Liver (tissue), 3 donors: Measurements from ENCODE around the gene NUB1.

Experiments
- ATF3 ChIP-seq: IDR thresholded peaks from 2 replicates; pipeline ENCODE4 v1.6.1; 2016; ENCODE audit warnings: antibody characterized with exemption
- CTCF ChIP-seq: fragments of 150-350 bp; IDR thresholded peaks from 2 replicates; pipeline ENCODE4 v1.5.1; 2017; ENCODE audit warnings: improper control_type of control experiment, low read depth, low read length; ENCODE audit not compliant: missing input control
- EGR1 ChIP-seq, 2 donors: IDR thresholded peaks; 2 replicates each; pipeline ENCODE4 v1.6.1; 2016 to 2018; ENCODE audit warnings: antibody characterized with exemption in 2 of 2, low read depth in 2 of 2
- HNF4A ChIP-seq, 2 donors: conservative IDR thresholded peaks; 2 replicates each; pipeline ENCODE4 v1.6.1; 2016; ENCODE audit warnings: antibody characterized with exemption in 2 of 2, mild to moderate bottlenecking in 2 of 2
- JUND ChIP-seq, 2 donors: IDR thresholded peaks; 2 replicates each; pipeline ENCODE4 v1.6.1; 2016; ENCODE audit warnings: antibody characterized with exemption in 2 of 2
- RAD21 ChIP-seq, 2 donors: IDR thresholded peaks; 2 replicates each; pipeline ENCODE4 v1.6.1; 2016; ENCODE audit warnings: antibody characterized with exemption in 2 of 2, mild to moderate bottlenecking in 2 of 2
- RXRA ChIP-seq, 2 donors: IDR thresholded peaks; 2 replicates each; pipeline ENCODE4 v1.6.1; 2017 to 2018; ENCODE audit warnings: antibody characterized with exemption in 2 of 2, mild to moderate bottlenecking in 1 of 2
- ZBTB33 ChIP-seq: IDR thresholded peaks from 2 replicates; pipeline ENCODE4 v1.6.1; 2016; ENCODE audit warnings: antibody characterized with exemption
- TF ChIP-seq, protein P1 (sequence below): IDR thresholded peaks from 2 replicates; pipeline ENCODE4 v1.6.1; 2016; ENCODE audit warnings: antibody characterized with exemption, mild to moderate bottlenecking
- donor health status: healthy.
- donor health status: healthy.

GRCh38 chr7:151424799-151425198 is 83.2 kb downstream of the NUB1 start:
- TF ChIP-seq ATF3 = no peak
- TF ChIP-seq CTCF = no peak
- no peak for TF ChIP-seq ZBTB33
- TF ChIP-seq HNF4A (conservative IDR thresholded peaks at IDR 0.05) = no peak
- TF ChIP-seq EGR1 (IDR thresholded peaks at IDR 0.05; ENCODE audit: low read depth in 2 of 2) = no peak
- no peak for TF ChIP-seq RAD21 (IDR thresholded peaks at IDR 0.05)
- TF ChIP-seq, protein P1, sequence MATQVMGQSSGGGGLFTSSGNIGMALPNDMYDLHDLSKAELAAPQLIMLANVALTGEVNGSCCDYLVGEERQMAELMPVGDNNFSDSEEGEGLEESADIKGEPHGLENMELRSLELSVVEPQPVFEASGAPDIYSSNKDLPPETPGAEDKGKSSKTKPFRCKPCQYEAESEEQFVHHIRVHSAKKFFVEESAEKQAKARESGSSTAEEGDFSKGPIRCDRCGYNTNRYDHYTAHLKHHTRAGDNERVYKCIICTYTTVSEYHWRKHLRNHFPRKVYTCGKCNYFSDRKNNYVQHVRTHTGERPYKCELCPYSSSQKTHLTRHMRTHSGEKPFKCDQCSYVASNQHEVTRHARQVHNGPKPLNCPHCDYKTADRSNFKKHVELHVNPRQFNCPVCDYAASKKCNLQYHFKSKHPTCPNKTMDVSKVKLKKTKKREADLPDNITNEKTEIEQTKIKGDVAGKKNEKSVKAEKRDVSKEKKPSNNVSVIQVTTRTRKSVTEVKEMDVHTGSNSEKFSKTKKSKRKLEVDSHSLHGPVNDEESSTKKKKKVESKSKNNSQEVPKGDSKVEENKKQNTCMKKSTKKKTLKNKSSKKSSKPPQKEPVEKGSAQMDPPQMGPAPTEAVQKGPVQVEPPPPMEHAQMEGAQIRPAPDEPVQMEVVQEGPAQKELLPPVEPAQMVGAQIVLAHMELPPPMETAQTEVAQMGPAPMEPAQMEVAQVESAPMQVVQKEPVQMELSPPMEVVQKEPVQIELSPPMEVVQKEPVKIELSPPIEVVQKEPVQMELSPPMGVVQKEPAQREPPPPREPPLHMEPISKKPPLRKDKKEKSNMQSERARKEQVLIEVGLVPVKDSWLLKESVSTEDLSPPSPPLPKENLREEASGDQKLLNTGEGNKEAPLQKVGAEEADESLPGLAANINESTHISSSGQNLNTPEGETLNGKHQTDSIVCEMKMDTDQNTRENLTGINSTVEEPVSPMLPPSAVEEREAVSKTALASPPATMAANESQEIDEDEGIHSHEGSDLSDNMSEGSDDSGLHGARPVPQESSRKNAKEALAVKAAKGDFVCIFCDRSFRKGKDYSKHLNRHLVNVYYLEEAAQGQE = no peak
- TF ChIP-seq JUND (IDR thresholded peaks at IDR 0.05) = no peak
- no peak for TF ChIP-seq RXRA (IDR thresholded peaks at IDR 0.05)
